RWPE2 (cell line): ENCODE results near the gene CARD9.

Source experiments
- ATAC-seq: fragments of 200-7000 bp; cut with Tn5 transposase; 3 replicates; pipeline ENCODE4 v1.9.1; 2021; ENCODE audit warnings: low read depth
- DNase-seq: peaks from one replicate; pipeline ENCODE4 v3.0.0-alpha.2; 2020; ENCODE audit warnings: low spot score
- H3K27ac ChIP-seq: fragments of 450-650 bp; 2 replicates; pipeline ENCODE4 v1.5.1; 2017; ENCODE audit warnings: mild to moderate bottlenecking; ENCODE audit not compliant: poor library complexity, severe bottlenecking
- H3K27me3 ChIP-seq: fragments of 250-450 bp; sonication (Bioruptor Pico); 2 replicates; pipeline ENCODE4 v1.5.1; 2021; ENCODE audit warnings: mild to moderate bottlenecking, moderate library complexity; ENCODE audit not compliant: insufficient read depth, poor library complexity, severe bottlenecking
- H3K36me3 ChIP-seq: fragments of 250-450 bp; sonication (Bioruptor Pico); 2 replicates; pipeline ENCODE4 v1.5.1; 2020; ENCODE audit warnings: low read depth, mild to moderate bottlenecking, moderate library complexity
- H3K4me1 ChIP-seq: fragments of 250-450 bp; sonication (Bioruptor Pico); 2 replicates; pipeline ENCODE4 v1.5.1; 2021; ENCODE audit warnings: mild to moderate bottlenecking, moderate library complexity; ENCODE audit not compliant: insufficient read depth, poor library complexity, severe bottlenecking
- H3K4me3 ChIP-seq: fragments of 250-450 bp; sonication (Bioruptor Pico); 2 replicates; pipeline ENCODE4 v1.5.1; 2021; ENCODE audit warnings: mild to moderate bottlenecking, moderate library complexity; ENCODE audit not compliant: severe bottlenecking
- H3K9me3 ChIP-seq: fragments of 250-450 bp; sonication (Bioruptor Pico); 2 replicates; pipeline ENCODE4 v1.5.1; 2021; ENCODE audit warnings: mild to moderate bottlenecking, moderate library complexity; ENCODE audit not compliant: severe bottlenecking
- CTCF ChIP-seq: fragments of 450-650 bp; IDR thresholded peaks from one replicate; pipeline ENCODE4 v1.5.1; 2017; ENCODE audit warnings: mild to moderate bottlenecking, moderate library complexity; ENCODE audit not compliant: poor library complexity, severe bottlenecking

Gene CARD9

GRCh38 chr9:136357202-136357725 lies 16.2 kb downstream of the CARD9 start:
- H3K4me3 ChIP-seq = no peak overlapping the region
- H3K27ac ChIP-seq = no peak overlapping the region
- no peak for TF ChIP-seq CTCF
- DNase-seq (no peak), ATAC-seq (no peak)
- H3K4me1 ChIP-seq = no peaks in the 10 kb centered on the region
- no peaks in the 10 kb centered on the region for H3K27me3 ChIP-seq
- no peaks in the 10 kb centered on the region for H3K36me3 ChIP-seq
- H3K9me3 ChIP-seq = no peaks in the 10 kb centered on the region

- Histone ChIP-seq H3K4me1 (no peaks in the 10 kb centered on the region), H3K9me3 (no peaks in the 10 kb centered on the region), H3K36me3 (no peaks in the 10 kb centered on the region), H3K4me3 (no peak overlapping the region), H3K27me3 (no peaks in the 10 kb centered on the region), H3K27ac (no peak overlapping the region)
- DNase-seq (no peak), ATAC-seq (no peak)
- no peak for TF ChIP-seq CTCF
Measured at GRCh38 chr9:136355616-136356557, 17.6 kb downstream of the CARD9 start.

GRCh38 chr9:136354592-136355085 lies 18.8 kb downstream of the CARD9 start:
- ATAC-seq = peak; percentile 35
- H3K27me3 ChIP-seq = no peaks in the 10 kb centered on the region
- H3K36me3 ChIP-seq = no peaks in the 10 kb centered on the region
- no peaks in the 10 kb centered on the region for H3K4me1 ChIP-seq
- no peak overlapping the region for H3K27ac ChIP-seq
- no peak overlapping the region for H3K4me3 ChIP-seq
- no peaks in the 10 kb centered on the region for H3K9me3 ChIP-seq
- no peak for DNase-seq
- TF ChIP-seq CTCF = no peak

GRCh38 chr9:136353757-136354488 lies 19.5 kb downstream of the CARD9 start:
- Histone ChIP-seq H3K4me1 (no peaks in the 10 kb centered on the region), H3K9me3 (no peaks in the 10 kb centered on the region), H3K4me3 (no peak overlapping the region), H3K27me3 (no peaks in the 10 kb centered on the region), H3K27ac (no peak overlapping the region), H3K36me3 (no peaks in the 10 kb centered on the region)
- TF ChIP-seq CTCF = no peak
- DNase-seq (no peak), ATAC-seq (no peak)
